ENCODE results near the gene TM9SF2. TPM values are rescaled to one million over a fixed set of nuclear protein-coding genes. Genes with fewer than 3 reads are reported as not detected.

TM9SF2 gene
- polyA plus RNA-seq, 1 donor, result 70.9 TPM

DNA sequence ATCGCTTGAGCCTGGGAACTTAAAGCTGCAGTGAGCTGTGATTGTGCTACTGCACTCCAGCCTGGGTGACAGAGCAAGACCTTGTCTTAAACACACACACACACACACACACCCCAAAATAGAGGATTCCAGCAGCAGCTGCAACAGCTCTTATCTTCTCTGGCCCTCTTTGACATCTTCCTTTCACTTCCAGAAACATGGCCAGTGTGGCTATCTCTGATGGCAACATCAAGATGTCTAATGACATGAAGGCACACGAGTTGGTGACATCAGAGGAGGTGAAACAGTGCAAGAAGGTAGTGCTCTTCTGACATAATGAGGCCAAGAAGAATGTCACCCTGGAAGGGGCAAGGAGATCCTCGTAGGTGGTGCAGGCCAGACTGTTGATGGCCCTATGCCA lies 81.2 kb downstream of the TM9SF2 start:
- DNase-seq, result no peak

- no peak for DNase-seq
Observed at GRCh38 chr13:99585609-99586008, 84.3 kb downstream of the TM9SF2 start.

GRCh38 chr13:99587021-99587420 lies 85.7 kb downstream of the TM9SF2 start:
- DNase-seq, result no peak

GRCh38 chr13:99587893-99588606 lies 86.8 kb downstream of the TM9SF2 start:
- DNase-seq, result no peak

GRCh38 chr13:99589575-99589974 lies 88.3 kb downstream of the TM9SF2 start:
- DNase-seq, result no peak

- DNase-seq, result no peak
Observed at GRCh38 chr13:99590519-99591011, 89.3 kb downstream of the TM9SF2 start.

GRCh38 chr13:99596180-99596579 lies 94.9 kb downstream of the TM9SF2 start:
- DNase-seq, result no peak

DNA sequence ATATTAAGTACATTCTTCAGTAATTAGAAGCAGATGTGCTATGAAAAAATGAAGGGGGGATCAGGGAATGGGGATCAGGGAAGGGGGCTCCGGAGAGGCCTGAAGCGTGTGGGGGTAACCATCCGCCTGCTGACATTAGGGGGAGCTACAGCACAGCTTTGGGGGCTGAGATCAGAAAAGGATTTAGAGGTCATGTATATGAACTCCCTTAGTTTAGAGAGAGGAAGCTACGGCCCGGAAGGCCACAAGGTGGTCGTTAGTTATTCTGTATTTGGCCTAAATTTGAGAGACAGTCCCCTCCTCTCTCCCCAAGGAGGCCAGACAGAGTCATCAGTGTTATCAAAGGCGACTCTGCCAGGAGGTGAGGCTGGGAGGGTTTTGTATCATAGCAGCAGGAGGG lies 99.0 kb downstream of the TM9SF2 start:
- no peak for DNase-seq

DNA sequence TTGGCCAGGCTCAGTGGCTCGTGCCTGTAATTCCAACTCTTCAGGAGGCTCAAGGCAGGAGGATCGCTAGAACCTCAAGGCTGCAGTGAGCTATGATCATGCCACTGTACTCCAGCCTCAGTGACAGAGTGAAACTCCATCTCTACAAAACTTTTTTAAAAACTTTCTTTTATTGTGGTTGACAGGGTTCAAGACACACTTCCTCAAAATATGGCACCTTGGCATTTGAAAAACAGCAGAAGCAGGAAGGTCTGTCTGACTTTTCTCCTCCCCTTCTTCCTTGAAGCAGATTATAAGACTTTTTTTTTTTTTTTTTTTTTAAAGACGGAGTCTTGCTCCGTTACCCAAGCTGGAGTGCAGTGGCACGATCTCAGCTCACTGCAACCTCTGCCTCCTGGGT lies 100.3 kb downstream of the TM9SF2 start:
- no peak for DNase-seq

- no peak for DNase-seq
Observed at GRCh38 chr13:99604636-99605035, 103.4 kb downstream of the TM9SF2 start.

GRCh38 chr13:99605420-99606323 lies 104.4 kb downstream of the TM9SF2 start:
- DNase-seq, result no peak

- peak; percentile 87 for DNase-seq
Observed at GRCh38 chr13:99606324-99607066, 105.2 kb downstream of the TM9SF2 start, which contains the start of gene CLYBL. Gene CLYBL, plus strand, starts transcription at chr13:99606690.

DNA sequence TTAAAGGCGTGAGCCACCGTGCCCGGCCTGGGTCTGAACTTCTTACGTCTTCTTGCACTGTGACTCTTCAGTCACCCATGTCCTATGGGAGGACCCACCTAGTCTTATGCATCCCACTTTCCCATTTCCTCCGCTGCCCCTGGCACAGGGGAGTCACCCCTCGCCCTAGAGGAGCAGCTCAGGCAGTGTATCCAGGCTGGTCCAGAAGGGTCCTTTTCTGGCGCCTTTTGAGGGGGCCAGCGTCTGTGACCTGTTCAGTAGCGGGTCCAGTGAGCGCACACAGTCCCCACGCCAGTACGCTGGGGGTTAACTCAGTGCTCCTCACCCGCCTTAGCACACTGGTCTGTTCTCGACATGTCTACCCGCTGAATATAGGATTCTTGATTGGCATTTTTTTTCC lies 107.1 kb downstream of the TM9SF2 start:
- DNase-seq, result no peak

GRCh38 chr13:99610702-99611289 lies 109.5 kb downstream of the TM9SF2 start:
- DNase-seq, result no peak

Other genes starting within 250 kb of the TM9SF2 start
- gene GPR18, start 243.1 kb upstream of the TM9SF2 start, polyA plus RNA-seq (ENCODE audit: insufficient read length), result 0.19 TPM
- gene GPR183, start 194.1 kb upstream of the TM9SF2 start, polyA plus RNA-seq (ENCODE audit: insufficient read length), result 2.4 TPM
- gene CLYBL, start 105.2 kb downstream of the TM9SF2 start, polyA plus RNA-seq (ENCODE audit: insufficient read length), result 4.5 TPM